Fibroblast of skin of left quadriceps (primary cell): ENCODE results near the gene AMOT.
A peak's percentile ranks its signal among the peaks of the same experiment; 100 is the strongest.

Experiments
- DNase-seq, 2 experiments: peaks; one replicate each; pipeline ENCODE4 v3.0.0-alpha.2; 2013; ENCODE audit warnings: low read depth in 2 of 2

Gene AMOT

DNA sequence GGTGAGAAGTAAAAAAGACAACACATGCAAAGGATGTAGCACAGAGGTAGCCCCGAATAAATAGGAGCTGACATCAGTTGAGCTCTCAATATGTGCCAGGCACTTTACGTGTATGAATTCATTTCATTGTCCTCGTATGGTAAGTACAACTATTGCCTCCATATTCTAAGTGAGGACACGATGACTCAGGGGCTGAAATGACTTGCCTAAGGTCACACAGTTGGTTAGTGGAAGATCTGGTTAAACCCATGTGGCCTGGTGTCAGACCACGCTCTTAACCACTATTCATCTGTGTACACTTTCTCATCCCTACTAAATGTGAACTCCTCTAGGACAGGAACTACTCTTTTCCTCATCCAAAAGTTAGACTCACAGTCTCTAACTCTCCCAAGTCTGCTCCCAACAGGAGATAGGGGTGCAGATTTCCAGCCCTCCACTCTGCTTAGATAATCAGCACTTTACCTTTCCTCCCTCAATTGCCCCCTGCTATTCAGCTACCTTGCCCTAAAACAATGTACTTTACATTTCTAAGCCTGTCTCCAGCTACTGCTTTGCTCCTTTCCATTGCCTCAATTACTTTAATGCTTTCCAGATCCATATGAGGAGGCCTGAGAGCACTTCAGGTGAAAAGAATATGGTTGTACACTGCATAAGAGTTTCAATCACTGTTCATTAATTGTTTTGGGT is 102.1 kb downstream of the AMOT start:
- DNase-seq: no peak

- no peak for DNase-seq
These were observed 104.3 kb downstream of the AMOT start for GRCh38 chrX:112736310-112736709.

DNA sequence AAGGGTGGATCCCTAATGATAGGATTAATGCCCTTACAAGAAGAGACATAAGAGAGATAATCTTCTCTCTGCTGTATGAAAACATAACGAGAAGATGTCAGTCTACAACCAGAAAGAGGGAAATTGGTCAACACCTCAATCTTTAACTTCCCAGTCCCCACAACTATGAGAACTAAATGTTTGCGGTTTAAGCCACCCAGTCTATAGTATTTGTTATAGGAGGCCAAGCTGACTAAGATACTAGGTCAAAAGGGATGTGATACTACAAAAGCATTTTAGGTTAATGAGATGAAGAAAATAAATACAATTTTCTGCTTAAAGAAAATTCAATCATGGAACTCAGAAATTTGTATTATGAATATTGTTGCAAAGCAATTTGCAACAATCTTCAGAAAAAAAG is 105.5 kb downstream of the AMOT start:
- DNase-seq: no peak

- DNase-seq: peak; percentile 47 to 53
These were observed 106.3 kb downstream of the AMOT start for GRCh38 chrX:112734290-112734689.

- no peak for DNase-seq
These were observed 108.8 kb downstream of the AMOT start for GRCh38 chrX:112731793-112732192.
